NCI-H1092 treated with DMSO at 0.1 percent for 48 hours (cell line): ENCODE results near the gene ATG4A.

Experiments
- DNase-seq: peaks from one replicate; lab custom pipeline; 2025; lab: John Stamatoyannopoulos, UW

The ATG4A gene

DNA sequence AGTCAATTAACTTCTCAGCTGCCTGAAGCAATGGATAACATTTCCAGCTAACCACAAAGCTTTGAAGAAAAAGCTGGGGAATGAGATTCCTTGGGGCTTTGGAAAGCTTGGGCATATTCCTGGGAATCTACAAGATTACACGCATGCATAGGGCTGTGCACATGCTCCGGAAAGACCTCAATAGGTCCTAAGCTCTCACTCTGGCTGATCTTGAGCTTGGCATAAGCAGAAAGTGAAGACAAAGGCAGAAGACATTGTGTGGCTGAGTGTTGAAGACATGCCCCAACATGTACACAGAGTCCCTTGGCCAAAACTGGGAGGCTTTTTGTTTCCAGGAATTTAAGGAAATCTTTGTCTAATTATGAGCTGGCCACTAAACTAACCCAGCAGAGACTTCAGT lies 31.2 kb downstream of the ATG4A start:
- DNase-seq, result no peak

DNA sequence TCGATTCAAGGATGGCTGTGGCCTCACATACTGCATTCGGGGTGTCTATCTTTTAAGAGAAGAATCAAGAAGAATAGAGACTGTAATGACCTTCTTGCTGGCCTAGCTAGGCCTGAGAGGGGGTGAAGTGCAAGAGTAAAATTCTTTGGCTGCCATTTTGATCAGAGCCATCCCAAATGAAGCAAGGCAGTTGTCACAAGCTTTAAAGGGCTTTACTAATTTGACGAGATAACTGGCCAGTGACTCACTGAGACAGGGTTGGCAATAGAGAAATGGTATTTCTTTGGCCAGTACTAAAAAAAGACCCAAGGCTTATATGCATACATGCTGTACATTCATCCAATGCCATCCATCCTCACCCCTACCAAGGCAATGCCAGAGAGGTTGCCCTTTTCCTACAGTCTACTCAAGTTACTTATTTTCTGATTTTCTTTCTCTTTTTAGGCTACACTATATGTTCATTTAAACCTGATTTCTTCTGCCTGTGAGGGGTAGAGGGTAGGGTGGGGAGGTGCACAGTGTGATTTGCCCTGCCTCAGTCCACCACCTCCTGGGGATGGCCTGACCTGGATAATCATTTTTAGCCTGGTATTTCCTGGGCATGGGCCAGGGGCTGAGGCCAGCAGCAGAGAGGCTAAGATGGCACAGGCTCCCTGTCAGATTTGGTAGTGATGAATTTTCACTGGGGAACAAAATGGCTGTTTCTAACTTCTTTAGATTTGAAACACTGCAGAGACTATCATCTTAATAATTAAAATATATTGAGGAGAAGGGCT lies 32.2 kb downstream of the ATG4A start:
- no peak for DNase-seq

DNA sequence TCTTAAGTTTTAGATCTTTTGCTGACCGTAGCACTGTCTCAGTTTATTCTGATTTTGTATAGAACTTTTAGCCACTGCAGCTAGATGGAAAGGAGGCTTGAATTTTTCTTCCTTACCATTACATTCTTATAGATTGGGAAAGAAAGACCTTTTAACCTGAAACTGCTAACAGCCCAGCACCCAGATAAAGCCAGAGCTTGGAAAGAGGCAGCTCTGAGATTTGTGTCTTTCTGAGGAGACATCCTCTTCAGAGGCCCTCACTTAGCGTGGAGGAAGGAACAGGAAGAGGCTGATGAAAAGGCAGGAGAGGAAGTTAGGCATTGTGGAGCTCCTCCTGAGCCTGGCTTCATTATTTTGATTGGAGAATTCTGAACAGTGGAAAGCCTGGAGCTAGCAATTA lies 35.1 kb downstream of the ATG4A start:
- DNase-seq, result no peak

DNA sequence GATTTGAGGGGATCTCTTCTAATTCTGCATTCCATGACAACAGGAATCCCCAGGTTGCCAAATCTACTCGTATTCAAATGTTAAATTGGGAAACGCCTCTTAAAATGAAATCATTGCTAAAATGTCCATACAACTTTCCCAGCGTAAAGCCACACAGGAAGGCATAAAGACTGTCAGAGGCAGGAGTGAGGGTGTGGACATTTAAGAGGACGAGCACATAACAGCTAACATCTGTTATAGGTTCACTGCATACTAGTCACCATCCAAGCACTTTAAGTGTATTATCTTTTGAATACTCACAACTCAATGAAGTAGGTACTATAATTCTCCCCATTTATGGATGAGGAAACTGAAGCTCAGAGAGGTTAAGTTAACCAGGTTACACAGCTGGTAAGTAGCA lies 35.6 kb downstream of the ATG4A start:
- DNase-seq, result no peak

DNA sequence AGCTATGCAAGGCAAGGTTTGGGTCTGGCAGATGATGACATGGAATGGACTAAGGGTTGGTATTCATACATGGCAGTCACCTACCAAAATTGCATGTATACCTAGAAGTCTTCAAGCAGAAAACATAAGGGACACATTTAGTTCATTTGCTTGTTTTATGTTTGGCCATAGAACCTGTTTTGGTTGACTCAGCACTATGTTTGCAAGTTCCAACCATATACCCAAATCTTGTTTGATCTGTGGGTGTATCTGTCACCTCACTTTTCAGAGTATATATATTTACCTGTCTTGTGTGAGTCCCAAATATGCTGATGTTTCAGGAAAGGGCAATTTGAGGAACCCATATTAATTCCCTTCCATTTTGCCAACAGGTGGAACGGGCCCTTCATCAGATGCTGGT lies 39.3 kb downstream of the ATG4A start:
- no peak for DNase-seq

DNA sequence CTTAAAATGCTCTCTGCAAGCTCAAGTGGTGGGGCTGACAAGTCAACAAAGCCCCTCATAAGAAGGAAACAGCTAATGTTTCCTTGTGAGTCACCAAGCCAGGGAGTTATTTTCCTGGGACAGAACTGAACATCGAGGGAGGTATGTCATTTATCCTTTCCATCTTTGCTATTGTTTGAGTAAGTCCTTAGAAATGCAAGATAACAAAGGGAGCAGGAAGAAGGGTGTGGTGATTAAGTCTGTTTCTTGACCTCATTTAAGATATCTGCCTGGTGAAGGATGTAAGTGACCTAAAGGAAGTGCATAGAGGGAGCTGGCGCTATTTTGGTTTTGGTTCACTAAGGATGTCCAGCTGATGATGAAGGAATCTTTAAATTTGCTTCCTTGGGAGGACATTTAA lies 39.9 kb downstream of the ATG4A start:
- DNase-seq, result no peak

DNA sequence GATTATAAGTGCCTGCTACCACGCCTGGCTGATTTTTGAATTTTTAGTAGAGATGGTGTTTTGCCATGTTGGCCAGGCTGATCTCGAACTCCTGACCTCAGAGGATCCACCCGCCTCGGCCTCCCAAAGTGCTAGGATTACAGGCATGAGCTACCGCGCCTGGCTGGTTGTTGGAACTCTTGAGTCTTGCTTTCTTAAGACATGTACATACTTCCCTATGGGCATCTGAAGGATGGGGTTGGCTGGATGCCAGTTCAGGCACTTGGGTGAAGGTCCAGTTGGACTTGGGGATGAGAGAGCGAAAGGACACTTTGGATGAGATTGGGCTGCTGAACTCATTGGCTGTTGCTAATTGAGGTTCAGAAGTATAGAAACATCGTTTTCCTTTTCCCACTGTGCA lies 40.5 kb downstream of the ATG4A start:
- no peak for DNase-seq

DNA sequence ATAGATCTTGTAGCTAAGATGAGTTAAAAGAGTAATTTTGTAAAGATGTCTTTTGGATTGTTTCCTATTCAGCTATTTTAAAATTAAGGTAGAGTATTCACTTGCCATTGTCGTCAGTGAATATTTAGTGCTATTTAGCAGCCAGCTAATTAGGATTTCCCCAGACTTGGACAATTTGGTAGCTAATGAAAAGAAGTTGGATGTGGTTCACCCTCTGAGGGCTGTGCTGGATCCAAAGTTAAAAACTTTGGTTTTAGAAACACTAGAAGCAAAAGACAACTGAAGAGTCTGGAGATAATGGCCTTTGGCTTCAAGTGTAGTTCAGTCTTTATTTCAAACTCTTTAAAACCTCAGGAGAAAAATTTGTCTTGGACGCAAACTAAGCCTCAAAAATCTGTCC lies 41.3 kb downstream of the ATG4A start:
- DNase-seq, result no peak

DNA sequence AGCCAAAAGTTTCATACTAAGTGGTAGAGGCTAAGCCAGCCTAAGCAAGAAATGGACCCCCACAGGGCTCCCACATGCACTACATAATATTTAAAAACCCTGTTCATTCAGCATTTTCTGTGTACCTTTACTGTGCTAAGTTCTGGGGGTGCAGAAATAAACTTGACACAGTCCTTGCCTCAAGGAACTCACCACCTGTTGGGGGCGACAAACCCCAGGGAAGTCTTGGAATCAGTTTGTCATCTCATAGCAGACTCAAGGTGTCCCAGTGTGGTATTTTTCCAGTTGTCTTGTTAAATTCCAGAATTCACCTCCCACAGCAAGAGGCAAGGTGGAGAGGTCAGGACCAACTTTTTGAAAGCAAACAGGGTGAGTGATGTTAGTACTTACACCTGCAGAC lies 43.1 kb downstream of the ATG4A start:
- no peak for DNase-seq

DNA sequence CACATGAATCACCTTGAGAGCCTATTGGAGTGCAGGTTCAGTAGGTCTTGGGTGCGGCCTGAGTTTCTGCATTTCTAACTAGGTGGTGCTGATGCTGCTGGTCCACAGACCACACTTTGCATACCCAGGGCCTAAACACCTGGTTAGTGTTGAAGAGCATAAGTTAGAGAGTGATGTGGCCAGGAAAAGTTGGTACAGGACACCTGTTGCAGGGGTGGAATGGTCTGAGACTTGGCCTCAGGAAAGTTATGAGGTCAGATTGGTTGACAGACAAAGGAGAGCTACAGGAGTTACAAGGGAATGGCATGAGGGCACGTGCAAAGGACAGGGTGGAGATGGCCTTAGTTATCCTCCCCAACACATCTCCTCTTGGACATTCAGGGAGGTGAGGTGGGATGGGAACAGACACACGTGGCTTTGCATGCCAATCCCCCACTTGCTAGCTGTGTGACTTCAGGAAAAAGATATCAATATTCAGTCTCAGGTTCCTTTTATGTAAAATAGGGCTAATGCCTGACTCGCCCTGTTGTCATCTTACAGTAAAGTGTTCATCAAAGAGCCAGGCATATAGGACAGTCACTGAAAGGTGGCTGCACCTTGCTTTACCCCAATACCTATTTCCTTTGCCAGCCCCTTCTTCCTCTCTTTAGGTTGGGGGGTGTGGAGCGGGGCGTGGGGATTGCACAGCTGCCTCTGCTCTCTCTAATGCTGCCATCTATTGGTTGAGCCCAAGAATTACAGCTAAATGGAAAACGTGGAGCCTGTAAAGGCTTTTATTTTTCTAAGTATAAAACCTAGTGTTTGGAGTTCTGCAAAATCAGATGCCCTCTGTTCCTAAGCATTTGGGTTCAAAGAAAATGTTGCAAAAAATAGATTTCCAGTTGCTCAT lies 47.5 kb downstream of the ATG4A start:
- peak; percentile 2 for DNase-seq

DNA sequence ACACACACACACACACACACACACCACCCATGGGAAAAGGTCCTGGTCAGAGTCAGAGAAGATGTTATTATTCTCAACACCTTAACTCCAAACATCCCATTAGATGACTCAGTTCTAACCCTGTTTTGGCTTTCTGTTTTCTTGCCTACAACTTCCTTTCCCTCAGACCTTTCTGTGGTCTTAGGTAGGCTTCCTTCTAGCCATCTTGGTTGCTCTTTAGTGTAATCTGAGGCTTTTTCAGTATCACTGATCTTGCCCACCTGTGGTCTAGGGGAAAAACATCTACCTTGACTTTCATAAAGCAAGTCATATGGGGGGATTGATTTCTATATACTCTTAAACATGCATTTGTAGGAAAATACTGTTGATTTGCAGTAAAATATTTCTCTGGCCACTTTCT lies 56.9 kb downstream of the ATG4A start:
- no peak for DNase-seq

DNA sequence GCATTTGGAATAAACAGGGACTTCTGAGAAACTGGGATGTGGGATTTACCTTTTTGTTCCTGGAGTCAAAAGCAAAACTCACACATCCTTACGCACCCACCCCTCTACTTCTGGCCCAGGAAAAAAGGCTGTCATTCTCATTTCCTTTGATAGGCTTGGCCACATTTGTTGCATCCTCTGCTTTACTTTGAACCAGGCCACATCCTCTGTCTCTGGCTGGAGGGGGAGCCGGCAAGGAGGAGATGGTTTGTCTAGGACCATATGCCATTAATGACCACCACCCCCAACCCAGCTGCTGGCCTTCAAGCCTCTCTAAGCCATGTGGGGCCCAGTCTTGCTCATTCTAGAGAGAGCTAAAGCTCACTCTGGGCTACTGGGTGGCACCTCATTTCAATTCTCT lies 64.5 kb downstream of the ATG4A start:
- no peak for DNase-seq

DNA sequence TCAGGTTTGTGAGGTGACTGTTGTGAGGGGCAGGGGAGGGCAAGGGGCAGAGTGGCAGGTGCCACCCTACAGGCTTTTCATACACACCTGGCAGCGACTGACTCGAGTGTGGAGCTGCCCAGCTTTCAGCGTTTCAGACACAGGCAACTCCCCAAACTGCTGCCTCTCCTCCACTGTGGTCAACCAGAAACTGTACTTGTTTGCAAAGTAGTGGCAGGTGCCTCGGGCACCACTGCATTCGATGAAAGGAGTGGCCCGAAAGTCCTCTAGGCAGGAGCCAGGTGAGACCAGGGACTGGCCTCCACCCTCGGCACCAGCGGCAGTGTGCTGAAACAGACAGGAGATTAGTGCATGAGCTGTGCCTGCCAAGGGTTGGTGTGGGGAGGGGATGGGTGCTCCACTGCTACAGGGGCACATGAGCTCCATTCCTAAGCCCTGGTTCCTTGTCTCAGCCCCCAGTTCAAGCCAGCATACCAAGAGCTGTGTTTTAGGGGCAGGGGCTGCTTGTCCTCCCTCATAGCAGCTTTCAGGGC lies 65.4 kb downstream of the ATG4A start:
- no peak for DNase-seq

DNA sequence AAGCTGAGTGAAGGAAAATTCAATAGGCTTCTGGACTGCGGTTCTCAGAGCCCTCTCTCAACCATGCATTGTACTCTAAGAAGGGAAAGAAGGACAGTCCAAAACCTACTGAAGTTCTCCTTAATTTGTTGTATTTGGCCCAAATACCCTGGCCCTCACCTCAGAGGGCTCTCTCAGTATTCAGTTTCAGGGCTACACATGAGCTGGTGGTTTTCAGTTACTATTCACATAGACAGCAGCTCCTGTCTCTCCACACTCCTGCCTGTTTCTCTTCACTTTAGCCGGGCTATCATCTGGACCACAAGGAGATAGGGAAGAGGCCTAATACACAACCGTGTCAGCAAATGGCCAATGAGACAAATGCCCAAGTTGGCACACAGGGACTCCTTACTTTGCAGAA lies 66.0 kb downstream of the ATG4A start:
- DNase-seq, result no peak

DNA sequence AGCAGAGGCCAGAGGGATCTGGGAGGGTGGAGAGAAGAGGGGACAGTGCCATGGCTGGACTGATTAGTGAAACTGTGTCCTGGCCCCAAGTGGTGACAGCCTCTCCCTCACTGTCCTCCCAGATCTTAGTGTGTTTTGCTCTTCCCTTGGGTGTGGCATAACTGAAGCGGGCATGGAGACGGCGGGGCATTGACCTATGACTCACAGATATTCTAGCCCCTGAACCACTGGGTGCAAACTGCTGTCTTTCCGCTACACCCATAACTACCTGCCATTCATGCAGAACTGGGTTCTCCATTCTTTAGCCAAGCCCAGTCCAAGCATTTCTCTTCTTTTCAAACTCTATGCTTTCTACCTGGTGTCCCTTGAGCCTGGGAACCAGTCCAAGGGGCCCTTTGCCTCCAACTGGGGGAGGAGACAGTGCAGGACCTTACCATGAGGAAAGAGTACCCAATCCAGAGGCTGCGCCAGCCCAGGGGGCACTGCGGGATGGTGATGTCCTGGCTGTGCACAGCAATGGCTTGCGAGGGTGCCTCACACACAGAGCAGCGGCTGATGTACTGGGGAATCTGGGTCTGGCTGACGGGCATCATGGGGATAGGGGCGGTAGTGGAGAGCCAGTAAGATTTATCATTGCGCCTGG lies 67.6 kb downstream of the ATG4A start:
- DNase-seq, result no peak

DNA sequence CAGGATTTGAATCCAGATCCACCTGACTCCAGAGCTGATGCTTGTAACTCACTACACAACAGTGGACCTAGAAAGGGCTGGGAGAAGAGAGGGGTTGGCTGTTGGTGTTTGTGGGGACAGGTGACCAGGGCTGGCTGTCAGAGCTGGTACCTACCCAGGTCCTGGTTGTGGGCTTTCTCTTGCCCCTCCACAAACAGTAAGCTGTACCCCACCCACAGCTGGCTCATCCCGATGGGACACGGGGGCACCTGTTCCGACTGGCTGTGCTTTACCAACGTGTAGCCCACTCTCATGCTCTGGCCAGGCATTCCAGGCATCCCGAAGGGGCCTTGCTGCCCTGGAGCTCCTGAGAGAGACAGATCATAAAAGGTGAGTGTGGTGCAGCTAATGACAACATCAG lies 68.7 kb downstream of the ATG4A start:
- DNase-seq, result no peak

DNA sequence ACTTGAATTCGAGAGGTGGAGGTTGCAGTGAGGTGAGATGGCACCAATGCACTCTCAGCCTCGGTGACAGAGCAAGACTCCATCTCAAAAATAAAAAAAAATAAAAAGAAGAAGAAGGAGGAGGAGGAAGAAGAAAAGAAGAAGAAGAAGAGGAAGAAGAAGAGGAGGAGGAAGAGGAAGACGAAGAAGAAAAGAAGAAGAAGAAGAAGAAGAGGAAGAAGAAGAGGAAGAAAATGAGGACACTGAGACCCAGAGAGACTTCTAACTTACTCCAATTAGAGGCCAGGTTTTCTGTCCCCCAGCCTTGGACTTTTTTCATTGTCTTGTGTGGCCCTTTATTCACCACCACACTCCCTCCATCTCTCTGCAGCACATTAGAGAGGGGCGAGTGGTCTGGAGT lies 70.7 kb downstream of the ATG4A start:
- no peak for DNase-seq

DNA sequence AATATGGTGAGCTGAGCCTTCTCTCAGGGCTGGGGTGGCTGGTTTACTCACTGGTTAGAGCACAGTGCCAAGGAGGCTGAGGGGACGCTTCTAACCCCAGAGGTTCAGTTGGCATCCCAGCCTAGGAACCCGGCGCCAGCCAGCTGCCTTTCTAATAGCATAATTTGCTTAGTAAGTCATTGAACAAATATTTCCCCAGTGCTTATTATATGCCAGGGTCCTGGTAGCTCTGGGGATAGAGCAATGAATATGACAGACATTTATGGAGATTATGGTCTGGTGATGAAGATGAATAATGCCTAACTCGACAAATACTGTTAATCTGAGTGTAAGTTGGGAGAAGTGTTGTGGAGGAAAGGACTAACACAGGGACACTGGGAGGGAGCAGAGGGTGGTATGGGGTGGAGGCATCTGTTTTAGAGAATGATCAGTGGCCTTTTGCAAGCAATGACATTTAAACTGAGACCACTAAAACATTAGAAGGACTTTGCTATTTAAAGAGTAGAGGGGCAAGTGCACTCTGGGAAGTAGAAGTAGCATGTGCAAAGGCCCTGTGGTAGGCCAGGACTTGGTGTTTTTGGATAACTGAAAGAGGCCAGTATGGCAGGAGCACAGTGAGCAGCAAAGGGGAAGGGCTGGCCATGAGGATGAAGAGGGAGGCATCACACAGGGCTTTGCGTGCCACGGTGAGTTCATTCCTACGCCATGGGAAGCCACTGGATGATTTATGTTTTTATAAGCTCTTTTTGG lies 71.9 kb downstream of the ATG4A start:
- DNase-seq, result no peak

DNA sequence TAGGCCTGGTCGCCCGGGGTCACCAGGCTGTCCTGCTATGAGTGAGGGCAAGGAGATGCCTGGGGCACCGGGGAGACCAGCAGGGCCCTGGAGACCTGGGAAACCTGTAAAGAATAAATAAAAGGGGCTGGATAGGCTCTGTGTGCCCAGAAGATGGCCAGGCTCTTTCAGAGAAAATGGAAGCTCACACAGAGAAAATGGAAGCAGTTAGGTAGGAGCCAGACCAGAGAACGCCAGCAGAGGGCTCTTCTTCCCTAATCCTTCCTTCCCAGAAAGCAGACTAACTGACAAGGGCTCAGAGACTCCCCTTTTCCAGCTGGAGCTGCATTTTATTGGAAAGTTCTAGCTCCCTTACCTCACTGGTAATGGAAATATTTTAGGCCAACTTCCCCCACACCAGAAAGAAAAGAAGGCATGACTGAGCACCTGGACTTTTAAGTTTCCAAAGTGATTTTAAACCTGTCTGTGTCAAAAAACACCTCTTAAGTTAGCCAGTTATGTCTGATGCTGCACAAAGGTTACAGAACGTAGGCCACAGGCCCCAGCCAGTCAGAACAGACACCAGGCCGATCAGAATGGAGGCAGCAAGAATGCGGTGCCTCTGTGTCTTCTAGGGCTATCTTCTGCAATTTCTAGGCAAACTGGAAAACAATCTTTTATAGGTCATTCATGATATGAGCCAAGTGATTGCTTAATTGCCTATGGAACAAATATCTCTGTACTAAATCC lies 74.0 kb downstream of the ATG4A start:
- DNase-seq, result no peak

DNA sequence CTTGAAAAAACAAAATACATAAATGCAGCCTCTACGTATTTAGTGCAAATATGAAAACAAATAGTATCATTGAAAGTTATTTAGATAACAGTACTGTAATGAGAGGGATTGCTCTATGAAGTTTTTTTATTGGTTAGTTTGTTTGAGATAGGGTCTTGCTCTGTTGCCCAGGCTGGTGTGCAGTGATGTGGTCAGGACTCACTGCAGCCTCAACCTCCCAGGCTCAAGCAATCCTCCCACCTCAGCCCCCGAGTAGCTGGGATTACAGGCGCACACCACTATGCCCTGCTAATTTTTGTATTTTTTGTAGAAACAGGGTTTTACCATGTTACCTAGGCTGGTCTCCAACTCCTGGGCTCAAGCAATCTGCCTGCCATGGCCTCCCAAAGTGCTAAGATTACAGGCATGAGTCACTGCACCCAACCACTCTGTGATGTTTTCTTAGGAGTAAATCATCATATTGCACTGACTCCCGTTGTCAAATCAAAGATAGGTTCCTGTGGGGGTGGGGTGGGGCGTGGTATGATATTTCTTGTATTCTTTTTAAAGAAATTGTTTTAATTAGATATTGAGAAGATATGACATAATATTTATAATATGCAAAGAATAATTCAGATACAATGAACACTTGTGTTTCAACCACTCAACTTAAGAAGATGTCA lies 75.8 kb downstream of the ATG4A start:
- DNase-seq, result no peak
